Adrenal gland (tissue), 12 donors: ENCODE data around the gene GIMAP1. TPM values are rescaled to one million over a fixed set of nuclear protein-coding genes. Genes with fewer than 3 reads are reported as not detected.

Experiments
- DNase-seq, 7 donors: peaks; one replicate each; pipeline ENCODE4 v3.0.0-alpha.2; 2019 to 2020
- H3K27ac ChIP-seq, 5 donors: fragments of 200-600 bp; sonication (generic) in 4 of 5; 1 replicate in 3 of 5; 2 replicates in 2 of 5; pipeline versions ENCODE4 v1.5.1 to v1.8.0; 2016 to 2020; ENCODE audit warnings: mild to moderate bottlenecking in 1 of 5
- H3K27me3 ChIP-seq: fragments of 200-600 bp; 2 replicates; pipeline ENCODE4 v1.8.0; 2021
- H3K36me3 ChIP-seq, 2 donors: fragments of 200-600 bp; replicated peaks in 1 of 2; 1 replicate in 1 of 2; 2 replicates in 1 of 2; pipeline versions ENCODE4 v1.5.1 to v1.8.0; 2018 to 2022
- H3K4me1 ChIP-seq, 2 donors: fragments of 200-600 bp; replicated peaks in 1 of 2; 1 replicate in 1 of 2; 2 replicates in 1 of 2; pipeline versions ENCODE4 v1.5.1 to v1.8.0; 2018 to 2021
- H3K4me3 ChIP-seq, 4 donors: fragments of 200-600 bp; sonication (generic) in 3 of 4; one replicate each; pipeline ENCODE4 v1.5.1; 2016 to 2018
- H3K9me3 ChIP-seq, 3 donors: fragments of 200-600 bp; sonication (generic) in 1 of 3; replicated peaks in 1 of 3; 1 replicate in 2 of 3; 2 replicates in 1 of 3; pipeline versions ENCODE4 v1.5.1 to v1.8.0; 2016 to 2021
- CTCF ChIP-seq, 6 experiments: fragments of 450-650 bp in 4 of 6; fragments of 200-600 bp in 2 of 6; sonication (generic) in 1 of 6; IDR thresholded peaks; 1 replicate in 5 of 6; 2 replicates in 1 of 6; pipeline versions ENCODE4 v1.5.1 to v1.8.0; 2016 to 2021; ENCODE audit warnings: antibody characterized with exemption in 6 of 6, mild to moderate bottlenecking in 2 of 6, moderate library complexity in 1 of 6
- POLR2A ChIP-seq, 2 donors: fragments of 450-650 bp; IDR thresholded peaks; one replicate each; pipeline ENCODE4 v1.6.1; 2017; ENCODE audit warnings: antibody characterized with exemption in 2 of 2, mild to moderate bottlenecking in 2 of 2, moderate library complexity in 1 of 2
- WGBS, 4 donors: extraction: QIAGEN DNeasy Blood & Tissue Kit in 2 of 4; methylation state at CpG; one replicate each; pipeline versions ENCODE4 v1.1.5 to v1.1.7; 2013 to 2017; 5-methylcytosine and 5-hydroxymethylcytosine counted together
- intact Hi-C, 2 donors: fragments of 100-400 bp; cut with DNase I; formaldehyde crosslinking; loops; one replicate each; pipeline versions ENCODE4 v1.14.1 to v1.15.0; 2022 to 2023
- polyA plus RNA-seq, 3 donors: library from polyadenylated mRNA; stranded (reverse); fragments of 200-250 nt in 2 of 3; fragments of 350-450 nt in 1 of 3; fragmentation: Illumina TruSeq in 1 of 3; extraction: RNeasy Lipid Tissue Mini Kit (QIAGEN cat#74804) in 1 of 3; gene quantifications; one replicate each; pipeline ENCODE4 v1.2.3, GENCODE V29; 2013 to 2014
- total RNA-seq, 9 donors: library from RNA; depleted of rRNA in 4 of 9; stranded (reverse); fragments of >200 nt in 4 of 9; fragments of 120-200 nt in 1 of 9; fragmentation: NEBNext Ultra II Directional in 1 of 9; extraction: Animal tissue kit (Norgen Biotek cat#: 25700) in 1 of 9; gene quantifications; one replicate each; pipeline versions ENCODE4 v1.1.0 to v1.2.4, GENCODE V29; 2013 to 2023
- donor health status: healthy with polysubstance abuse.
- donor health status: Bipolar disorder and iron deficiency.
- donor health status: DM: yes; HTN: yes; CAD: no.
- donor health status: DM: no; HTN: no; CAD: no.
- donor health status: DM: no; HTN: no; CAD: no.
- donor health status: DM: yes; HTN: yes; CAD: no.

The GIMAP1 gene
- total and polyA plus RNA-seq, 12 donors: 1.5 to 11.2 (median 5.6) TPM

GRCh38 chr7:150731916-150732315 is 15.5 kb downstream of the GIMAP1 start:
- intact Hi-C loops: no loop called here
- 22 to 52% (median 40%) methylated on average over 1 of the region's 1 CpG for WGBS, 4 donors
- Histone ChIP-seq H3K9me3 (peaks cover 0 to 6% (median 5%) of the 10 kb centered on the region in 3 donors), H3K4me3 (no peak overlapping the region), H3K27me3 (no peaks in the 10 kb centered on the region), H3K36me3 (no peaks in the 10 kb centered on the region), H3K27ac (no peak overlapping the region), H3K4me1 (no peaks in the 10 kb centered on the region)
- TF ChIP-seq CTCF (IDR thresholded peaks at IDR 0.05): no peak
- TF ChIP-seq POLR2A (IDR thresholded peaks at IDR 0.05): no peak
- no peak for DNase-seq

GRCh38 chr7:150732786-150733481 is 16.5 kb downstream of the GIMAP1 start:
- no peak overlapping the region for H3K4me3 ChIP-seq
- no peak for DNase-seq
- intact Hi-C loops: no loop called here
- no peak overlapping the region for H3K27ac ChIP-seq
- H3K9me3 ChIP-seq: peaks cover 0 to 6% (median 5%) of the 10 kb centered on the region in 3 donors
- no peaks in the 10 kb centered on the region for H3K4me1 ChIP-seq
- H3K36me3 ChIP-seq: no peaks in the 10 kb centered on the region
- WGBS, 4 donors: 67 to 70% (median 69%) methylated on average over 5 of the region's 5 CpGs
- TF ChIP-seq CTCF (IDR thresholded peaks at IDR 0.05): no peak
- no peak for TF ChIP-seq POLR2A (IDR thresholded peaks at IDR 0.05)
- H3K27me3 ChIP-seq: no peaks in the 10 kb centered on the region

GRCh38 chr7:150733482-150734095 is 17.2 kb downstream of the GIMAP1 start:
- H3K27ac ChIP-seq: no peak overlapping the region
- WGBS, 4 donors: 79 to 85% (median 84%) methylated on average over 5 of the region's 5 CpGs
- no peaks in the 10 kb centered on the region for H3K27me3 ChIP-seq
- TF ChIP-seq POLR2A (IDR thresholded peaks at IDR 0.05) (no peak), CTCF (IDR thresholded peaks at IDR 0.05) (no peak)
- intact Hi-C loops: no loop called here
- no peak overlapping the region for H3K4me3 ChIP-seq
- no peak for DNase-seq
- H3K4me1 ChIP-seq: no peaks in the 10 kb centered on the region
- H3K9me3 ChIP-seq: peaks cover 0 to 3% (median 2%) of the 10 kb centered on the region in 3 donors
- no peaks in the 10 kb centered on the region for H3K36me3 ChIP-seq

GRCh38 chr7:150734254-150734653 is 17.8 kb downstream of the GIMAP1 start:
- H3K27ac ChIP-seq: no peak overlapping the region
- TF ChIP-seq POLR2A (IDR thresholded peaks at IDR 0.05) (no peak), CTCF (IDR thresholded peaks at IDR 0.05) (no peak)

More at GRCh38 chr7:150734254-150734653, 17.8 kb downstream of the GIMAP1 start:
- 58 to 80% (median 69%) methylated on average over 3 of the region's 3 CpGs for WGBS, 4 donors
- Histone ChIP-seq H3K36me3 (no peaks in the 10 kb centered on the region), H3K9me3 (no peaks in the 10 kb centered on the region), H3K4me1 (no peaks in the 10 kb centered on the region), H3K4me3 (no peak overlapping the region), H3K27me3 (no peaks in the 10 kb centered on the region)
- no peak for DNase-seq
- intact Hi-C loops: no loop called here
